ENCODE results near the gene TAS2R41.

DNA sequence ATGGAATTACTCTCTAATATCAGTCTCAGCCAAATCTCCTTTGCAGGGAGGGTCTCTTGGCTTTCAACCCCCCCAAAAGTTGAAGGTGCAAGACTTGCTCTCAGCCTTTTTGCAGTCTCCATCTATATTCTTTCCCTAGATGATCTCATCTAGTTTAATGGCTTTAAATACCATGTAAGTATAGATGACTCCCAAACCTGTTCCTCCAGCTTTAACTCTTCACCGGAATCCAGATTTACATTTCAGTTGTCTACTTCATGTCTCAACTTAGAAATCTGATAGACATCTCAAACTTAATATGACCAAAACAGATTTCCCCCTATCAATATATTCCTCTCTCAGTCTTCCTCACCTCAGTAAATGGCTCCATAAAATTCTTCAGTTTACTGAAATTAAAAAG, 9.9 kb upstream of the TAS2R41 start:
- no peak for TF ChIP-seq ZNF768 (CRISPR knock-in tag; IDR thresholded peaks at IDR 0.05)
- TF ChIP-seq FOXK1 (CRISPR knock-in tag; IDR thresholded peaks at IDR 0.05; ENCODE audit: borderline replicate concordance, low read depth) = no peak
- TF ChIP-seq, protein P1, sequence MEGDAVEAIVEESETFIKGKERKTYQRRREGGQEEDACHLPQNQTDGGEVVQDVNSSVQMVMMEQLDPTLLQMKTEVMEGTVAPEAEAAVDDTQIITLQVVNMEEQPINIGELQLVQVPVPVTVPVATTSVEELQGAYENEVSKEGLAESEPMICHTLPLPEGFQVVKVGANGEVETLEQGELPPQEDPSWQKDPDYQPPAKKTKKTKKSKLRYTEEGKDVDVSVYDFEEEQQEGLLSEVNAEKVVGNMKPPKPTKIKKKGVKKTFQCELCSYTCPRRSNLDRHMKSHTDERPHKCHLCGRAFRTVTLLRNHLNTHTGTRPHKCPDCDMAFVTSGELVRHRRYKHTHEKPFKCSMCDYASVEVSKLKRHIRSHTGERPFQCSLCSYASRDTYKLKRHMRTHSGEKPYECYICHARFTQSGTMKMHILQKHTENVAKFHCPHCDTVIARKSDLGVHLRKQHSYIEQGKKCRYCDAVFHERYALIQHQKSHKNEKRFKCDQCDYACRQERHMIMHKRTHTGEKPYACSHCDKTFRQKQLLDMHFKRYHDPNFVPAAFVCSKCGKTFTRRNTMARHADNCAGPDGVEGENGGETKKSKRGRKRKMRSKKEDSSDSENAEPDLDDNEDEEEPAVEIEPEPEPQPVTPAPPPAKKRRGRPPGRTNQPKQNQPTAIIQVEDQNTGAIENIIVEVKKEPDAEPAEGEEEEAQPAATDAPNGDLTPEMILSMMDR (CRISPR knock-in tag; IDR thresholded peaks at IDR 0.05) = no peak
- TF ChIP-seq, protein P2, sequence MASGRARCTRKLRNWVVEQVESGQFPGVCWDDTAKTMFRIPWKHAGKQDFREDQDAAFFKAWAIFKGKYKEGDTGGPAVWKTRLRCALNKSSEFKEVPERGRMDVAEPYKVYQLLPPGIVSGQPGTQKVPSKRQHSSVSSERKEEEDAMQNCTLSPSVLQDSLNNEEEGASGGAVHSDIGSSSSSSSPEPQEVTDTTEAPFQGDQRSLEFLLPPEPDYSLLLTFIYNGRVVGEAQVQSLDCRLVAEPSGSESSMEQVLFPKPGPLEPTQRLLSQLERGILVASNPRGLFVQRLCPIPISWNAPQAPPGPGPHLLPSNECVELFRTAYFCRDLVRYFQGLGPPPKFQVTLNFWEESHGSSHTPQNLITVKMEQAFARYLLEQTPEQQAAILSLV (CRISPR knock-in tag; IDR thresholded peaks at IDR 0.05; ENCODE audit: borderline replicate concordance) = no peak
- TF ChIP-seq BHLHE40 (IDR thresholded peaks at IDR 0.05; ENCODE audit: low read length) = no peak
- no peak for TF ChIP-seq SPEN (CRISPR knock-in tag; IDR thresholded peaks at IDR 0.05; ENCODE audit: low read depth)
- no peak for TF ChIP-seq TBX3 (IDR thresholded peaks at IDR 0.05; ENCODE audit: borderline replicate concordance)
- TF ChIP-seq TAF1 (CRISPR knock-in tag; IDR thresholded peaks at IDR 0.05) = no peak
- no peak for TF ChIP-seq CHD2 (IDR thresholded peaks at IDR 0.05; ENCODE audit: low read depth, low read length)
